Measurements from ENCODE around the gene MIER2.

Gene MIER2

GRCh38 chr19:335072-335471, 9.5 kb downstream of the MIER2 start:
- Mint-ChIP-seq H3K27ac (no peak overlapping the region), H3K36me3 (peaks cover 23% of the 10 kb centered on the region), H3K4me1 (peaks cover 33% of the 10 kb centered on the region), H3K9me3 (no peaks in the 10 kb centered on the region), H3K4me3 (no peak overlapping the region)
- DNase-seq (ENCODE audit: low spot score in 2 of 2) (no peak), ATAC-seq (no peak)

GRCh38 chr19:334296-335071, 10.1 kb downstream of the MIER2 start:
- no peak overlapping the region for H3K4me3 Mint-ChIP-seq
- H3K36me3 Mint-ChIP-seq = peaks cover 29% of the 10 kb centered on the region
- DNase-seq (ENCODE audit: low spot score in 2 of 2) (no peak), ATAC-seq (no peak)
- peaks cover 27% of the 10 kb centered on the region for H3K4me1 Mint-ChIP-seq
- no peak overlapping the region for H3K27ac Mint-ChIP-seq
- no peaks in the 10 kb centered on the region for H3K9me3 Mint-ChIP-seq

GRCh38 chr19:330503-330902, 14.1 kb downstream of the MIER2 start:
- Mint-ChIP-seq H3K27ac (no peak overlapping the region), H3K4me1 (peaks cover 8% of the 10 kb centered on the region), H3K36me3 (peaks cover 61% of the 10 kb centered on the region), H3K4me3 (no peak overlapping the region), H3K9me3 (peaks cover 5% of the 10 kb centered on the region)
- no peak for ATAC-seq
- no peak for DNase-seq (ENCODE audit: low spot score in 2 of 2)

GRCh38 chr19:329876-330275, 14.7 kb downstream of the MIER2 start:
- Mint-ChIP-seq H3K9me3 (peaks cover 5% of the 10 kb centered on the region), H3K4me1 (peaks cover 4% of the 10 kb centered on the region), H3K27ac (no peak overlapping the region), H3K36me3 (peaks cover 61% of the 10 kb centered on the region), H3K4me3 (no peak overlapping the region)
- ATAC-seq (no peak), DNase-seq (ENCODE audit: low spot score in 2 of 2) (no peak)

GRCh38 chr19:328025-328505, 16.5 kb downstream of the MIER2 start:
- H3K27ac Mint-ChIP-seq = no peak overlapping the region
- ATAC-seq (no peak), DNase-seq (ENCODE audit: low spot score in 2 of 2) (no peak)
- peaks cover 5% of the 10 kb centered on the region for H3K9me3 Mint-ChIP-seq
- H3K36me3 Mint-ChIP-seq = peaks cover 61% of the 10 kb centered on the region
- H3K4me1 Mint-ChIP-seq = no peaks in the 10 kb centered on the region
- no peak overlapping the region for H3K4me3 Mint-ChIP-seq

- H3K4me3 Mint-ChIP-seq = no peak overlapping the region
- ATAC-seq = no peak
- no peak for DNase-seq (ENCODE audit: low spot score in 2 of 2)
- peaks cover 61% of the 10 kb centered on the region for H3K36me3 Mint-ChIP-seq
- H3K9me3 Mint-ChIP-seq = peaks cover 5% of the 10 kb centered on the region
- no peaks in the 10 kb centered on the region for H3K4me1 Mint-ChIP-seq
- H3K27ac Mint-ChIP-seq = no peak overlapping the region
These were observed 17.1 kb downstream of the MIER2 start for GRCh38 chr19:327291-328024.

- peaks cover 5% of the 10 kb centered on the region for H3K9me3 Mint-ChIP-seq
- ATAC-seq = no peak
- no peak for DNase-seq (ENCODE audit: low spot score in 2 of 2)
- no peaks in the 10 kb centered on the region for H3K4me1 Mint-ChIP-seq
- no peak overlapping the region for H3K27ac Mint-ChIP-seq
- peaks cover 56% of the 10 kb centered on the region for H3K36me3 Mint-ChIP-seq
- no peak overlapping the region for H3K4me3 Mint-ChIP-seq
These were observed 17.7 kb downstream of the MIER2 start for GRCh38 chr19:326871-327270.

- peaks cover 50% of the 10 kb centered on the region for H3K36me3 Mint-ChIP-seq
- no peak for DNase-seq (ENCODE audit: low spot score in 2 of 2)
- ATAC-seq = no peak
- no peak overlapping the region for H3K27ac Mint-ChIP-seq
- H3K9me3 Mint-ChIP-seq = peaks cover 5% of the 10 kb centered on the region
- no peak overlapping the region for H3K4me3 Mint-ChIP-seq
- H3K4me1 Mint-ChIP-seq = no peaks in the 10 kb centered on the region
These were observed 18.5 kb downstream of the MIER2 start for GRCh38 chr19:325937-326565.

- H3K9me3 Mint-ChIP-seq = peaks cover 5% of the 10 kb centered on the region
- no peak overlapping the region for H3K27ac Mint-ChIP-seq
- ATAC-seq (no peak), DNase-seq (ENCODE audit: low spot score in 2 of 2) (no peak)
- H3K36me3 Mint-ChIP-seq = peaks cover 50% of the 10 kb centered on the region
- H3K4me1 Mint-ChIP-seq = no peaks in the 10 kb centered on the region
- H3K4me3 Mint-ChIP-seq = no peak overlapping the region
These were observed 19.2 kb downstream of the MIER2 start for GRCh38 chr19:325173-325936.

GRCh38 chr19:324716-325115, 19.9 kb downstream of the MIER2 start:
- Mint-ChIP-seq H3K27ac (no peak overlapping the region), H3K9me3 (peaks cover 5% of the 10 kb centered on the region), H3K36me3 (peaks cover 50% of the 10 kb centered on the region), H3K4me1 (no peaks in the 10 kb centered on the region), H3K4me3 (no peak overlapping the region)
- DNase-seq (ENCODE audit: low spot score in 2 of 2) = no peak
- ATAC-seq = no peak

- Mint-ChIP-seq H3K27ac (no peak overlapping the region), H3K4me1 (peaks cover 6% of the 10 kb centered on the region)
These were observed 22.0 kb downstream of the MIER2 start for GRCh38 chr19:322616-323015.

GRCh38 chr19:318509-318774, 26.2 kb downstream of the MIER2 start:
- Mint-ChIP-seq H3K4me1 (peaks cover 13% of the 10 kb centered on the region), H3K27ac (no peak overlapping the region), H3K4me3 (no peak overlapping the region), H3K9me3 (no peaks in the 10 kb centered on the region), H3K36me3 (peaks cover 38% of the 10 kb centered on the region)
- DNase-seq (ENCODE audit: low spot score in 2 of 2) = no peak
- no peak for ATAC-seq

More at GRCh38 chr19:322616-323015, 22.0 kb downstream of the MIER2 start:
- DNase-seq (ENCODE audit: low spot score in 2 of 2) (no peak), ATAC-seq (no peak)
- Mint-ChIP-seq H3K4me3 (no peak overlapping the region), H3K9me3 (no peaks in the 10 kb centered on the region), H3K36me3 (peaks cover 37% of the 10 kb centered on the region)

- peaks cover 13% of the 10 kb centered on the region for H3K4me1 Mint-ChIP-seq
- ATAC-seq = no peak
- no peak overlapping the region for H3K4me3 Mint-ChIP-seq
- no peak for DNase-seq (ENCODE audit: low spot score in 2 of 2)
- H3K36me3 Mint-ChIP-seq = peaks cover 38% of the 10 kb centered on the region
- H3K9me3 Mint-ChIP-seq = no peaks in the 10 kb centered on the region
- H3K27ac Mint-ChIP-seq = no peak overlapping the region
These were observed 26.7 kb downstream of the MIER2 start for GRCh38 chr19:317710-318508.

- Mint-ChIP-seq H3K4me1 (peaks cover 13% of the 10 kb centered on the region), H3K4me3 (no peak overlapping the region), H3K9me3 (no peaks in the 10 kb centered on the region), H3K27ac (no peak overlapping the region), H3K36me3 (peaks cover 41% of the 10 kb centered on the region)
- DNase-seq (ENCODE audit: low spot score in 2 of 2) (no peak), ATAC-seq (no peak)
These were observed 28.8 kb downstream of the MIER2 start for GRCh38 chr19:315811-316210.
